SK-N-SH (cell line): Measurements from ENCODE around the gene DNAH1. TPM values are rescaled to one million over a fixed set of nuclear protein-coding genes. Genes with fewer than 3 reads are reported as not detected.
"Not testable (repeated sequence)": the region's sequence is repeated elsewhere in the genome, so short reads cannot be mapped to it uniquely, and the experiment has no call there.

Experiments
- CTCF ChIA-PET: fragments of 300-600, 350-600 bp; formaldehyde crosslinking; extraction: SDS; loops from one replicate; lab custom pipeline; 2021; lab: Yijun Ruan, JAX
- POLR2A ChIA-PET: fragments of 350-600 bp; sonication (Branson Sonifier 250); formaldehyde crosslinking; extraction: SDS; loops from one replicate; lab custom pipeline; 2020; ENCODE audit warnings: antibody characterized with exemption, inconsistent platforms; lab: Yijun Ruan, JAX
- DNase-seq: peaks from one replicate; pipeline ENCODE4 v3.0.0; 2012
- H2AFZ ChIP-seq: fragments of 200-600 bp; sonication (generic); 2 replicates; pipeline ENCODE4 v1.8.1; 2016; ENCODE audit warnings: antibody characterized with exemption, mild to moderate bottlenecking, low read depth
- H3F3A ChIP-seq: fragments of 200-600 bp; sonication (generic); replicated peaks from 2 replicates; pipeline ENCODE3; 2016; ENCODE audit warnings: antibody characterized with exemption, mild to moderate bottlenecking; ENCODE audit not compliant: insufficient read depth
- H3K27ac ChIP-seq, 2 experiments: fragments of 200-500 bp in 1 of 2; fragments of 200-600 bp in 1 of 2; sonication (Bioruptor generic) in 1 of 2; sonication (generic), shearing (Covaris generic) in 1 of 2; 2 replicates each; pipeline versions ENCODE4 v1.5.1 to v1.6.1; 2014 to 2016; ENCODE audit warnings: low read depth in 2 of 2, inconsistent platforms in 1 of 2, low read length in 1 of 2, mild to moderate bottlenecking in 1 of 2, mixed read lengths in 1 of 2
- H3K27me3 ChIP-seq: fragments of 200-600 bp; sonication (generic), shearing (Covaris generic); 2 replicates; pipeline ENCODE4 v1.6.1; 2016; ENCODE audit warnings: mixed run types; ENCODE audit not compliant: insufficient read depth
- H3K36me3 ChIP-seq, 2 experiments: fragments of 200-500 bp in 1 of 2; fragments of 200-600 bp in 1 of 2; sonication (Bioruptor generic) in 1 of 2; sonication (generic) in 1 of 2; replicated peaks in 1 of 2; 2 replicates each; pipeline versions ENCODE3 to v1.5.1; 2014 to 2016; ENCODE audit warnings: low read length in 1 of 2, mild to moderate bottlenecking in 1 of 2; ENCODE audit not compliant: insufficient read depth in 2 of 2, control insufficient read depth in 1 of 2
- H3K4me1 ChIP-seq, 2 experiments: fragments of 200-500 bp in 1 of 2; fragments of 200-600 bp in 1 of 2; sonication (Bioruptor generic) in 1 of 2; sonication (generic), shearing (Covaris generic) in 1 of 2; 2 replicates each; pipeline versions ENCODE4 v1.5.1 to v1.6.1; 2014 to 2016; ENCODE audit warnings: low read depth in 1 of 2, low read length in 1 of 2, mixed run types in 1 of 2; ENCODE audit not compliant: insufficient read depth in 2 of 2, control insufficient read depth in 1 of 2
- H3K4me2 ChIP-seq: fragments of 200-600 bp; sonication (generic), shearing (Covaris generic); 2 replicates; pipeline ENCODE4 v1.6.1; 2017; ENCODE audit warnings: mixed run types
- H3K4me3 ChIP-seq, 2 experiments: fragments of 200-500 bp in 1 of 2; fragments of 200-600 bp in 1 of 2; sonication (Bioruptor generic) in 1 of 2; sonication (generic), shearing (Covaris generic) in 1 of 2; 2 replicates each; pipeline versions ENCODE4 v1.5.1 to v1.8.1; 2014 to 2016; ENCODE audit warnings: low read depth in 2 of 2, inconsistent platforms in 1 of 2, low read length in 1 of 2, mild to moderate bottlenecking in 1 of 2, mixed read lengths in 1 of 2, moderate library complexity in 1 of 2
- H3K79me2 ChIP-seq: fragments of 200-600 bp; sonication (generic); 2 replicates; pipeline ENCODE4 v1.8.1; 2017; ENCODE audit warnings: mild to moderate bottlenecking; ENCODE audit not compliant: insufficient read depth
- H3K9ac ChIP-seq: fragments of 200-600 bp; sonication (generic); 2 replicates; pipeline ENCODE4 v1.6.1; 2017; ENCODE audit warnings: mixed run types
- H3K9me2 ChIP-seq: fragments of 200-600 bp; sonication (generic); 2 replicates; pipeline ENCODE4 v1.6.1; 2017; ENCODE audit warnings: mixed run types
- H3K9me3 ChIP-seq: fragments of 200-600 bp; sonication (generic); 2 replicates; pipeline ENCODE4 v1.6.1; 2017; ENCODE audit warnings: mixed run types, mild to moderate bottlenecking, moderate library complexity
- H4K20me1 ChIP-seq: fragments of 200-600 bp; sonication (generic); 2 replicates; pipeline ENCODE4 v1.6.1; 2017; ENCODE audit warnings: mild to moderate bottlenecking, mixed run types; ENCODE audit not compliant: insufficient read depth
- EZH2phosphoT487 ChIP-seq: fragments of 200-600 bp; sonication (generic); IDR thresholded peaks from 2 replicates; pipeline ENCODE4 v1.6.1; 2017; ENCODE audit warnings: low read depth, mixed run types, mild to moderate bottlenecking, antibody characterized with exemption, moderate library complexity, borderline replicate concordance
- GABPA ChIP-seq: IDR thresholded peaks from 2 replicates; pipeline ENCODE4 v1.4.0; 2012; ENCODE audit warnings: low read depth, mild to moderate bottlenecking
- MAX ChIP-seq: IDR thresholded peaks from 2 replicates; pipeline ENCODE4 v1.4.0; 2012; ENCODE audit warnings: low read depth
- MXI1 ChIP-seq: IDR thresholded peaks from 2 replicates; pipeline ENCODE4 v1.6.1; 2012; ENCODE audit warnings: mild to moderate bottlenecking, low read depth, low read length, improper control_type of control experiment
- NFIC ChIP-seq: IDR thresholded peaks from 2 replicates; pipeline ENCODE4 v1.4.0; 2012; ENCODE audit warnings: borderline replicate concordance
- NRF1 ChIP-seq: IDR thresholded peaks from 2 replicates; pipeline ENCODE4 v1.6.1; 2012; ENCODE audit warnings: low read depth, mild to moderate bottlenecking, low read length
- PBX3 ChIP-seq: IDR thresholded peaks from 2 replicates; pipeline ENCODE4; 2012
- POLR2AphosphoS5 ChIP-seq: IDR thresholded peaks from 2 replicates; pipeline ENCODE4 v1.6.1; 2012; ENCODE audit warnings: low read depth, low read length
- REST ChIP-seq: IDR thresholded peaks from 2 replicates; pipeline ENCODE4 v1.6.1; 2012; ENCODE audit warnings: mild to moderate bottlenecking, low read depth, low read length, moderate library complexity
- RXRA ChIP-seq: IDR thresholded peaks from 2 replicates; pipeline ENCODE4 v1.4.0; 2012; ENCODE audit warnings: low read depth, mild to moderate bottlenecking, borderline replicate concordance
- SIN3A ChIP-seq: IDR thresholded peaks from 2 replicates; pipeline ENCODE4 v1.6.1; 2012; ENCODE audit warnings: low read depth, mild to moderate bottlenecking, low read length, moderate library complexity, borderline replicate concordance
- SMC3 ChIP-seq: IDR thresholded peaks from 2 replicates; pipeline ENCODE4 v1.6.1; 2012; ENCODE audit warnings: low read depth, low read length, improper control_type of control experiment
- WGBS: methylation state at CpG from one replicate; pipeline ENCODE4 v1.1.6; 2017; ENCODE audit warnings: low lambda C conversion rate; 5-methylcytosine and 5-hydroxymethylcytosine counted together
- polyA plus RNA-seq, 3 experiments: library from polyadenylated mRNA; depleted of rRNA; stranded (reverse); fragments of >200 nt; gene quantifications; 2 replicates each; pipeline ENCODE4 v1.2.3, GENCODE V29; 2012

The DNAH1 gene
- polyA plus RNA-seq, 1 of the 3 experiments (the other 2 are of a cell fraction), result 5.1 TPM

GRCh38 chr3:52272831-52273230, 43.3 kb upstream of the DNAH1 start:
- no peaks in the 10 kb centered on the region for H3K9me3 ChIP-seq
- H3K79me2 ChIP-seq, result peaks cover 100% of the 10 kb centered on the region
- DNase-seq, result no peak
- ChIA-PET CTCF (interaction anchor here (2.4 to 2.6 kb wide), 2 partner anchors 12 to 66 kb away, joined by 7 to 9 read pairs; no protein-coding TSS in a partner anchor), POLR2A (no interaction called here)
- peaks cover 99% of the 10 kb centered on the region for H4K20me1 ChIP-seq
- no peak overlapping the region for H3K4me3 ChIP-seq
- peaks cover 23 to 53% of the 10 kb centered on the region in 2 experiments for H3K36me3 ChIP-seq
- no peak overlapping the region for H2AFZ ChIP-seq
- H3K4me2 ChIP-seq, result no peak overlapping the region
- peaks cover 3 to 11% of the 10 kb centered on the region in 2 experiments; a peak in 3 of 4 replicates for H3K4me1 ChIP-seq
- TF ChIP-seq NRF1, result no peak
- TF ChIP-seq POLR2AphosphoS5, result no peak
- H3K9ac ChIP-seq, result no peak overlapping the region
- 81% methylated on average over 3 of the region's 3 CpGs for WGBS
- H3F3A ChIP-seq, result peaks cover 9% of the 10 kb centered on the region
- no peaks in the 10 kb centered on the region for H3K9me2 ChIP-seq
- H3K27ac ChIP-seq, result no peak overlapping the region
- H3K27me3 ChIP-seq, result no peaks in the 10 kb centered on the region

GRCh38 chr3:52274781-52275180, 41.3 kb upstream of the DNAH1 start:
- H3F3A ChIP-seq, H2AFZ ChIP-seq, H3K9ac ChIP-seq, H3K9me3 ChIP-seq, H3K27ac ChIP-seq, H3K9me2 ChIP-seq, H3K4me3 ChIP-seq, H3K27me3 ChIP-seq, DNase-seq, POLR2A ChIA-PET: not testable (repeated sequence)
- CTCF ChIA-PET, result interaction anchor here (2.0 kb wide), 1 partner anchor 54 kb away, joined by 7 read pairs; no protein-coding TSS in a partner anchor
- Histone ChIP-seq H3K79me2 (peaks cover 91% of the 10 kb centered on the region), H3K4me1 (peaks cover 10 to 11% of the 10 kb centered on the region in 2 experiments; a peak in 3 of 4 replicates), H3K36me3 (peaks cover 15 to 35% of the 10 kb centered on the region in 2 experiments), H3K4me2 (0 out of 2 replicates have a peak overlapping the region, but pooled peaks have one; percentile 96), H4K20me1 (peaks cover 80% of the 10 kb centered on the region)
- 95% methylated on average over 18 of the region's 18 CpGs for WGBS

GRCh38 chr3:52277071-52277964, 38.8 kb upstream of the DNAH1 start:
- peak; percentile 77 for DNase-seq
- peaks cover 11 to 20% of the 10 kb centered on the region in 2 experiments; a peak in 3 of 4 replicates for H3K4me1 ChIP-seq
- POLR2A ChIA-PET, result interaction anchor here (0.6 to 5.7 kb wide), 16 partner anchors 10 to 710 kb away, joined by 3 to 67 read pairs (median 4); partner anchors contain the start of genes GLYCTK, POC1A and TWF2
- 2% methylated on average over 28 of the region's 28 CpGs for WGBS
- peaks cover 17% of the 10 kb centered on the region for H3F3A ChIP-seq
- no peaks in the 10 kb centered on the region for H3K9me3 ChIP-seq
- no peak overlapping the region for H2AFZ ChIP-seq
- peak overlapping the region; percentile 89 to 90 for H3K27ac ChIP-seq
- no peaks in the 10 kb centered on the region for H3K27me3 ChIP-seq
- peaks cover 66% of the 10 kb centered on the region for H3K79me2 ChIP-seq
- TF ChIP-seq EZH2phosphoT487, result no peak
- peak; percentile 88 for TF ChIP-seq MAX
- no peak for TF ChIP-seq PBX3
- TF ChIP-seq SIN3A, result peak; percentile 85
- TF ChIP-seq RXRA, result no peak
- TF ChIP-seq SMC3, result 0 out of 2 replicates have a peak, but pooled peaks have one; percentile 12
- TF ChIP-seq REST, result 0 out of 2 replicates have a peak, but pooled peaks have one; percentile 17
- TF ChIP-seq MXI1, result peak; percentile 98
- TF ChIP-seq NFIC, result peak; percentile 65
- TF ChIP-seq GABPA, result no peak
- no peak for TF ChIP-seq POLR2AphosphoS5
- TF ChIP-seq, all 33 proteins: peak for 6
- Histone ChIP-seq H3K4me3 (peak overlapping the region; percentile 71 to 92), H3K4me2 (peak overlapping the region; percentile 96), H3K9ac (peak overlapping the region; percentile 97), H3K36me3 (peaks cover 3 to 24% of the 10 kb centered on the region in 2 experiments), H3K9me2 (no peaks in the 10 kb centered on the region), H4K20me1 (peaks cover 55% of the 10 kb centered on the region)
- CTCF ChIA-PET, result interaction anchor here (0.7 to 5.2 kb wide), 15 partner anchors 12 to 276 kb away, joined by 3 to 63 read pairs (median 4); partner anchors contain the start of genes GLYCTK, PPM1M and TWF2
